Measurements from ENCODE around the gene SNX32. TPM values are rescaled to one million over a fixed set of nuclear protein-coding genes. Genes with fewer than 3 reads are reported as not detected.

The SNX32 gene
- total and polyA plus RNA-seq, 2 experiments from 2014 or later: 5.9 to 13.2 TPM

DNA sequence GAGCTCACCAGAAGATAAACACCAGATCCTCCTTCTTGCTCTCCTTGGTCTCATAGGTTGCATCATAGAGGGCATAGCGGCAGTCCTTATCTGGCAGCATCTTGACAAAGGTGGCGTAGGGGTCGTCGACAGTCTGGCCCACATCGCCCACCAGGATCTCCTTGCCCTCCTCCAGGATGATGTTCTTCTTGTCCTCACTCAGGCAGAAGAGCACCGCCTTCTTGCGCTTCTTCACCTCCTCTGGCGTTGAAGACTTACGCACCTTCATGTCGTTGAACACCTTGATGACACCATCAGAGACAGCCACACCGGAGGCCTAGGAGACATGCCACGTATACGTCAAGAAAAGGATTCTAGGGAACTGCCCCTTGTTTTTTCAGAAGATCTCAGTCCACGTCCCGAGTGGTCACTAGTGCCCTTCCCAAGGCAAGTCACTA, 22.2 kb downstream of the SNX32 start:
- Histone ChIP-seq H3K27me3 (no peaks in the 10 kb centered on the region), H3K4me3 (no peak overlapping the region)

DNA sequence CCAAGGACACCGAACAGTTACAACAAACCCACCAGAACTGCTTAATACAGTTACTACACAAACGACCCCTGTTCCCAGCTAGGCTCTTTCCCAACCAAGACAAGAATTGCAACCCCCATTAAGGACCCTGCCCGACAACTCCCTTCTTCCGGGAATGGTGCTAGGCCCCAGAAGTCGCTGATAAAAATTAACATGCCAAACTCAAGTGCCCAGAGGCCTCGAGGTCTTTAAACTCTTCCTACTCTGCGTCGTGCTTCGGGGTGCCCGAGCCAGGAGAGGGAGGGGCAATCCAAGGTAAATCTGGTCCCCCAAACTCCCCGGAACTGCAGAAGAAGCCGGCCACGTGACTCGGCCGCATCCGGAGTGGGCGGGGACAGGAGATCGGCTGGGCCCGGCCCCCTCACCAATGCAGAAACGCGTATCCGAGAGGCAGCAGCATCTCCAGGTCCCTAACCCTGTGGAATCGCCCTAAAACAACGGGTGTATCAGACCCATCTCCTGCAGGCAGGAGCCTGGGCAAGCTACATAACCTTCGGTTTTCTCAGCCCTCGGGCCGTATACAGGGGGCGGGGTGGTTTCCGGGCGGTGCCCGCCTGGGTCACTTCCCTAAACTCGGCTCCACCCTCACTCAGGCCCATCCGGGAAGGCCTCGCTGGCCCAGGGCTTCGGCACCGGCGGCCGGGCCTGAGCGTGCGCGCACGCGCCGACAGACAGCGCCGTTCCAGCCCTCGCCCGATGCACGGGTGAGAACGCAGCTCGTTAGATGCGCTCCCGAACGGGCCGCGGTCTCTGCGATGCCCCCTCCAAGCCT, 23.1 kb downstream of the SNX32 start:
- H3K27ac ChIP-seq: peak overlapping the region; percentile 99
- peak; percentile 72 to 78 for DNase-seq (ENCODE audit: low read depth in 1 of 2, low spot score in 1 of 2)

More for the DNA sequence above, 22.2 kb downstream of the SNX32 start:
- Histone ChIP-seq H3K36me3 (peaks cover 33% of the 10 kb centered on the region), H3K27ac (no peak overlapping the region), H3K9me3 (ENCODE audit: low read depth) (no peaks in the 10 kb centered on the region), H3K4me1 (ENCODE audit: low read depth) (peaks cover 7% of the 10 kb centered on the region)
- TF ChIP-seq, protein P1, sequence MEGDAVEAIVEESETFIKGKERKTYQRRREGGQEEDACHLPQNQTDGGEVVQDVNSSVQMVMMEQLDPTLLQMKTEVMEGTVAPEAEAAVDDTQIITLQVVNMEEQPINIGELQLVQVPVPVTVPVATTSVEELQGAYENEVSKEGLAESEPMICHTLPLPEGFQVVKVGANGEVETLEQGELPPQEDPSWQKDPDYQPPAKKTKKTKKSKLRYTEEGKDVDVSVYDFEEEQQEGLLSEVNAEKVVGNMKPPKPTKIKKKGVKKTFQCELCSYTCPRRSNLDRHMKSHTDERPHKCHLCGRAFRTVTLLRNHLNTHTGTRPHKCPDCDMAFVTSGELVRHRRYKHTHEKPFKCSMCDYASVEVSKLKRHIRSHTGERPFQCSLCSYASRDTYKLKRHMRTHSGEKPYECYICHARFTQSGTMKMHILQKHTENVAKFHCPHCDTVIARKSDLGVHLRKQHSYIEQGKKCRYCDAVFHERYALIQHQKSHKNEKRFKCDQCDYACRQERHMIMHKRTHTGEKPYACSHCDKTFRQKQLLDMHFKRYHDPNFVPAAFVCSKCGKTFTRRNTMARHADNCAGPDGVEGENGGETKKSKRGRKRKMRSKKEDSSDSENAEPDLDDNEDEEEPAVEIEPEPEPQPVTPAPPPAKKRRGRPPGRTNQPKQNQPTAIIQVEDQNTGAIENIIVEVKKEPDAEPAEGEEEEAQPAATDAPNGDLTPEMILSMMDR (IDR thresholded peaks at IDR 0.05; ENCODE audit: low read depth, low read length): no peak
- DNase-seq (ENCODE audit: low read depth in 1 of 2, low spot score in 1 of 2): no peak

DNA sequence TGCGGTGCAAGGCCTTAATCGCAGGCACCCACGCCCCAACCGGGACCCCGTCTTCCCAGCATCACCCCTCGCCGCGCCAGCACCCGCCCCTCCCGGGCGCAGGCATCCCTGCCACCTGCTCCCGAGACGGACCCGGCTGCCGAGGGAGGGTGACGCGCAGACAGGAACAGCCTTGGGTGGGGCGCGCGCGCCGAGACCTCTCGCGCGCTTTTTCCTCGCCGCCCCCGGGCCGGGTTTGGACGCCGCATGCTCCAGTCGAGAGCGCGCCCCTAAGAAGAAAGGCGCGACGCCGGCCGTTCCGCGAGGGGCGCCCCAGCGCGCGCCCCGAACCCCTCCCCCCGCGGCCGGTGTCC, 23.7 kb downstream of the SNX32 start:
- H3K4me1 ChIP-seq (ENCODE audit: low read depth): peaks cover 7% of the 10 kb centered on the region
- H3K36me3 ChIP-seq: peaks cover 37% of the 10 kb centered on the region
- H3K9me3 ChIP-seq (ENCODE audit: low read depth): no peaks in the 10 kb centered on the region
- peak overlapping the region; percentile 76 for H3K4me3 ChIP-seq
- TF ChIP-seq, protein P1 (IDR thresholded peaks at IDR 0.05; ENCODE audit: low read depth, low read length): no peak
- peak overlapping the region; percentile 99 for H3K27ac ChIP-seq
- H3K27me3 ChIP-seq: no peaks in the 10 kb centered on the region
- no peak for DNase-seq (ENCODE audit: low read depth in 1 of 2, low spot score in 1 of 2)

More for the DNA sequence above, 23.1 kb downstream of the SNX32 start:
- TF ChIP-seq, protein P1 (IDR thresholded peaks at IDR 0.05; ENCODE audit: low read depth, low read length): no peak
- H3K9me3 ChIP-seq (ENCODE audit: low read depth): no peaks in the 10 kb centered on the region
- peaks cover 33% of the 10 kb centered on the region for H3K36me3 ChIP-seq
- H3K4me3 ChIP-seq: peak overlapping the region; percentile 76
- H3K27me3 ChIP-seq: no peaks in the 10 kb centered on the region
- peaks cover 7% of the 10 kb centered on the region for H3K4me1 ChIP-seq (ENCODE audit: low read depth)

DNA sequence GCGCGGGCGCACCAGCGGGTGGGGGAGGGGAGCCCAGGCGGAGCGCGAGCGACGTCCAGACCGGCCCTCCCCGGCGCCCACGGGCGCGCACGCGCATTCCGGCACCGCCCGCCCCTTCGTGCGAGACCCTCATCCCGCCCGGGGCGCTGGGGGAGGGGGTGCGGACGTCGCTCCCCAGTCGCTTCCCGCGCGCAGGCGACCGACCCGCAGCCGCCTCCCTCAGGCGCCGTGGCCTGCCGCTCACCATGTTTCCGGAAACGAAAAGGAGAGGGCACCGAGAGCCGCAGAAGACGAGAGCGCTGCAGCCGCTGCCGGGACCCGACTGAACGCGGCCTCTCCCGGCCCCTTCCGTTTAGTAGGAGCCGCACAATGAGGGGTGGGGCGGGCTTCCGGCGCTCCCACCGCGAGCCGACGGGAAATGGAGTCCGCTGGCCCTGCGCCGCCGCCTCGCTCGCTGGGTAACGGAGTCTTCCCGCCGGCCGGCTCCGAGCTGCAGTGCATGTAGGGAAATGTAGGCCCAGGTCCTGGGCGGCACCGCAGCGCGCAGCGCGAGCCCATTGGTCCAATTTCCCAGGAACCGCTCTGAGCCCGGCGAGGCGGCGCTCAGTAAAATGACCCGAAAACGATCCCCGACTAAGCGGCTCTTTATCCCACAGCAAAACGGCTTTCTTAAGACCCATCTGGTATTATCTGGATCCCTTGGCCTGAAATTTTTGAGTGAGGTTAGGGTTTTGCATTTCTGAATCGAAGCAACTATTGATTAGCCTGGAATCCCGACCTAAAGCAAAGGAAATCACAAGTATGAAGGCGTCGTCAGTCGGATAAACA, 24.3 kb downstream of the SNX32 start, which contains the start of gene CFL1:
Gene CFL1 (minus strand): TSS at position 328 of the 828 bp plus-strand sequence. CDS start 81 bp downstream, at position 247.
- Histone ChIP-seq H3K36me3 (peaks cover 37% of the 10 kb centered on the region), H3K27me3 (no peaks in the 10 kb centered on the region), H3K4me3 (peak within 1 kb of the TSS; percentile 76), H3K27ac (peak within 1 kb of the TSS; percentile 99), H3K4me1 (ENCODE audit: low read depth) (peaks cover 7% of the 10 kb centered on the region), H3K9me3 (ENCODE audit: low read depth) (no peaks in the 10 kb centered on the region)
- DNase-seq (ENCODE audit: low read depth in 1 of 2, low spot score in 1 of 2): peak; percentile 98 to 99
- TF ChIP-seq, protein P1 (IDR thresholded peaks at IDR 0.05; ENCODE audit: low read depth, low read length): no peak

DNA sequence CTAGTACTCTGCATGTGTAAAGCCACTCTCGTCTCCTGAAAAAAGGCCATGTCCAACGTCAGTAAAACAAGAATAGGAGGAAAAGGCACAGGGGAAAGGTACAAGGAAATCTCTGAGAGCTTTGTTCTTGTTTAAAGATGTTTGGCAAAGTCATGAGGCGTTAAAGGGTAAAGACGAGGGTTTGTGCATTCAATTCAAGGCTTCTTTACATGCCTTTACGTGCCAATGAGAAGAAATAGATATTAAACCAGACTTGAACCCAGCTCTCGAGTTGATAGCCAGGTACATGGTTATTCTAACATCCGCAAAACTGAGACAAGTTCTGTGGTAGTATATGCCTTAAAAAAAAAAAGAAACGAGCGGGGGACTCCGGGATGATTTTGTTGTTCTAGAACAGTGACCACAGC, 24.9 kb downstream of the SNX32 start:
- DNase-seq (ENCODE audit: low read depth in 1 of 2, low spot score in 1 of 2): no peak
- peak overlapping the region; percentile 46 for H3K4me3 ChIP-seq
- peaks cover 7% of the 10 kb centered on the region for H3K4me1 ChIP-seq (ENCODE audit: low read depth)
- TF ChIP-seq, protein P1 (IDR thresholded peaks at IDR 0.05; ENCODE audit: low read depth, low read length): no peak
- H3K27me3 ChIP-seq: no peaks in the 10 kb centered on the region
- H3K27ac ChIP-seq: peak overlapping the region; percentile 99
- H3K36me3 ChIP-seq: peaks cover 34% of the 10 kb centered on the region
- no peaks in the 10 kb centered on the region for H3K9me3 ChIP-seq (ENCODE audit: low read depth)
